Urothelium cell line (cell line): ENCODE results near the gene EYS.
"Not testable (repeated sequence)": the region's sequence is repeated elsewhere in the genome, so short reads cannot be mapped to it uniquely, and the experiment has no call there.

Experiments
- DNase-seq: peaks from one replicate; pipeline ENCODE4 v3.0.0; 2011; ENCODE audit warnings: low spot score, mixed read lengths
- FAIRE-seq: peaks from 2 replicates; lab custom pipeline; 2011; peaks lifted over from hg19 to GRCh38; lab: Jason Lieb, UNC

EYS gene

DNA sequence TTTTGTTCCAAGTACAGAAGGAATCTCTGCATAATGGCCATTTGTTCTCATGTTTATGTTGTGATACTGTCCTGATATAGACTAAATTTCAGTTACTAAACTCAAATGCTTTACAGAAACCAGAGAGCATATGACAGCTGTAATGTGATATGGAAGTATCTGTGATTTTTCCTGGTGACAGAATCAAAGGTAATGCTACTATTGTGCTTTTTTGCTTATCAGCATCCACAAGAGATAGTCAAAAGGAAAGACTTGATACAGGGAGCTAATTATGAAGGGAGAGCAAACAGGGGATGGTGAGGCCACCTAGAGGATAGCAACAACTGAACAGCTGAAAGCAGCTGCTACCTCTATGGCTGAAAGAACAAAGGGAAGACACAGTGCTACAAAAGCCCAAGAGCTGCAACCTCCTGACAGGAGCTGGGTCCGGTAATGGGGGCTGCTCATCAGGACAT lies 1890.0 kb downstream of the EYS start:
- FAIRE-seq (no peak), DNase-seq (peak; percentile 16)

GRCh38 chr6:63816401-63816981 lies 1890.5 kb downstream of the EYS start:
- FAIRE-seq: no peak
- no peak for DNase-seq

- no peak for DNase-seq
- no peak for FAIRE-seq
These were observed 1892.6 kb downstream of the EYS start for GRCh38 chr6:63814459-63814858.

GRCh38 chr6:63813566-63814120 lies 1893.4 kb downstream of the EYS start:
- DNase-seq (no peak), FAIRE-seq (no peak)

- DNase-seq (no peak), FAIRE-seq (no peak)
These were observed 1898.5 kb downstream of the EYS start for GRCh38 chr6:63808576-63808975.

DNA sequence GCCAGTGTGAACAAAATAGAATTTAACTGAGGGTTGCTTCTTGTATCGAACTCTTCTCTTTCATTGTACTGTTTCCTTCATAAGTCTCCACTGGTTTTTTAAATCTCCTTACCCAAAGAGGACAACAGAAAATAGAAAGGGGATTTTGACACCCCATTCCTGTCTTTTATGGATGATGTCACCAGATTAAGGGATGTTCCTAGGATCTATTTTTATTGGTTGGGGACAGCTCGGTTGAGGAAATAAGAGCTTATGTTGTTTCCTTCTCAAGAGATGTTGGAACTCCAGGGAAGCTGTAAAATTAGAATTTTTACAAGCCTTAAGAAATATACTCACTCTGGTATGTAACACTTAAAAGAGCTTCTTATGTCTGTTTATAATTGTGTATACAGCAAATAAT lies 1900.0 kb downstream of the EYS start:
- no peak for FAIRE-seq
- DNase-seq: no peak

GRCh38 chr6:63806573-63806913 lies 1900.5 kb downstream of the EYS start:
- FAIRE-seq: no peak
- DNase-seq: peak; percentile 11

GRCh38 chr6:63805808-63806572 lies 1901.0 kb downstream of the EYS start:
- FAIRE-seq: peak; percentile 40
- peak; percentile 43 for DNase-seq

DNA sequence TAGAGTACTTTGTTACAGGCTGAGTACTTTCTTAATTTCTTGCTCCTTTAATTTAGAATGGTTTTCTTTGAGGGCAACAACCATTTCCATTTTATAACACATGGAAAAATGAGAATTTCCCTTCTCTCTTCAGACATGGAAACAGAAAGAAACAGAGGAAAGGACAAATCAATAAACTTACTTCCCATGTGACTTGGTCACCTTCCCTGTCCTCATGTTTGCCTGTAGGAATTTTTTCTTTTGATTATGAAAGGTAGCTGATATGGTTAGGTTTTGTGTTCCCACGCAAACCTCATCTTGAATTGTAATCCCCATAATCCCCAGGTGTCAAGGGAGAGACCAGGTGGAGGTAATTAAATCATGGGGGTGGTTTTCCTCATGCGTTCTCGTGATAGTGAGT lies 1901.7 kb downstream of the EYS start:
- peak; percentile 58 for FAIRE-seq
- no peak for DNase-seq

- no peak for FAIRE-seq
- peak; percentile 14 for DNase-seq
These were observed 1902.6 kb downstream of the EYS start for GRCh38 chr6:63804381-63804956.

- no peak for DNase-seq
- no peak for FAIRE-seq
These were observed 1903.7 kb downstream of the EYS start for GRCh38 chr6:63803371-63803770.

- no peak for DNase-seq
- FAIRE-seq: no peak
These were observed 1904.3 kb downstream of the EYS start for GRCh38 chr6:63802606-63803206.

DNA sequence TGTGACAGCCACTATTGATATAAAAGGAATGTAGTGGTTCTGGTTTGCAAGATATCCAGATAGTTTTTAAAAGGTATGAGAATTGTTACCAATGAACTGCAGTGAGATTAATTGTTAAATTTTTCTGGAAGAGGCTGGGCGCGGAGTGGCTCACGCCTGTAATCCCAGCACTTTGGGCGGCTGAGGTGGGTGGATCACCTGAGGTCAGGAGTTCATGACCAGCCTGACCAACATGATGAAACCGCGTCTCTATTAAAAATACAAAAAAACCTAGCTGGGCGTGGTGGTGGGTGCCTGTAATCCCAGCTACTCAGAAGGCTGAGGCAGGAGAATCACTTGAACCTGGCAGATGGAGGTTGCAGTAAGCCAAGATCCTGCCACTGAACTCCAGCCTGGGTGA lies 1906.6 kb downstream of the EYS start:
- not testable (repeated sequence) for FAIRE-seq, DNase-seq

DNA sequence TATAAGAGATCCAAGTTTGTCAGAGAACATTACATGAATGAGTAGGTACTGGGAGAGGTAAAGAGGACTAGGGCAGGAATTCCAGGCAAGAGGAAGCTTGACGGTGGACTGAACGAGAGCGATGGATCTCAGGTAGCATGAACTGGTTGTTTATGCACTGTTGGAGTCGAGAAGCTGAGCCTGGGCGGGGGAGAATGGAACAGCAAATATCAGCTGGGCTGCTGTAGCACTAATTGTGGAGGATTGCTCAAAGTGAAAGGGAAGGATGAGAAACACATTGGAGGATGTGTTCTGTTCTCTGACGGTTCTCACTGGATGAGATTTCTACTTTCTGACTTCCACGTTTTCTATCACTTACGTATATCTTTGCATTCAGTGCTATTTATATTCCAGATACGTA lies 1907.2 kb downstream of the EYS start:
- no peak for FAIRE-seq
- DNase-seq: no peak

GRCh38 chr6:63799313-63799712 lies 1907.7 kb downstream of the EYS start:
- no peak for DNase-seq
- no peak for FAIRE-seq

DNA sequence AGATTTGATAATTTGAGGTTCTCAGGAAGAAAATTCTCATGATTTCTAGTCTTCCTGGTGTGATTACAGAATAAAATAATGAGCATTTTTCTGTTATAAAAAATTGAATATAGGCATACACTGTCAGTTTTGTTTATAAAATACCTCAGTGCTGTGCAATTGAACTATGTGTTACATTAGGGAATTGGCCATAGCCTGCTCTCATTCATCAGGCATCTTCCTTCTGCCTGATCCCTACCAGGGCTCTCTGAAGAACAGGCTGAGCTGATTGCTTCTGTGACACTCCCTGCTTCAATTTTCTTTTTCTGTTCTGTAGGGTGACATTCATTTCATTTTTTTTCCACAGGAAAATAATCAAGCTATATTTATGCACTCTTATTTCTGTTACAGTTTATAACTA lies 1908.6 kb downstream of the EYS start:
- DNase-seq (no peak), FAIRE-seq (no peak)

GRCh38 chr6:63797721-63798120 lies 1909.3 kb downstream of the EYS start:
- no peak for DNase-seq
- no peak for FAIRE-seq

GRCh38 chr6:63795826-63796225 lies 1911.2 kb downstream of the EYS start:
- DNase-seq (no peak), FAIRE-seq (no peak)

GRCh38 chr6:63795006-63795405 lies 1912.0 kb downstream of the EYS start:
- DNase-seq (no peak), FAIRE-seq (no peak)

DNA sequence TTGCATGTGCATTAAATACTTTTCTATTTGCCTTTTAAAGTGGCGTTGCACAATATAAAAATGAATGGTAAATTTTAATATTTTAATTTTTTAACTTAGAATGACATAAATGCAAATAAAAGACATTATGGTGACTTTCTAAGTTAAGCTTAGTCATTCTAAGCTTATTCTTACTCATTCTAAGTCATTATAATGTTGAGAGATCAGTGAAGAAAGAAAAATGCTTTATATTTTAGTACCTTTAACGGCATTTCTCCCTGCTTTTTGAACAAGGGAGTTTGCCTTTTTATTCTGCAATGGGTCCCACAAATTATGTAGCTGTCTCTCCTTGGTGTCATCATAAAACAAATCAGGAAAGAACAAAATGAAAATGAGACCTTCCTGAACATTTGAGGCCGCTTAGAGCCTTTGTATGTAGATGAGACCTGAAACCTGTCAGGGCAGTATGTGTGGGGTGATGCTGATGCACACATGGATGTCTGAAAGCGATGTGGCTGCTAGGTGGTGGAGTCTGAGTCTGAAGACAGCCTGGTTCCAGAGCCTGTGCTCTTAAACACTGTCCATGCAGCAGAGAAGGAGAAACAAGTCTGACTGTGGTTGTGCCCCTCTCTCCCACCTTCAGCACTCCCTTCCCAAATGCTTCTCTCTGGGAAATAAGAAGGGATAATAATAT lies 1913.4 kb downstream of the EYS start:
- no peak for DNase-seq
- no peak for FAIRE-seq
